Esophagus squamous epithelium (tissue), 4 donors: ENCODE results near the gene CDH13.

ENCODE experiments used
- POLR2A ChIP-seq, 4 donors: fragments of 450-650 bp; IDR thresholded peaks; one replicate each; pipeline ENCODE4 v1.6.1; 2017; ENCODE audit warnings: antibody characterized with exemption in 4 of 4, mild to moderate bottlenecking in 4 of 4, moderate library complexity in 3 of 4
- TF ChIP-seq, protein P1 (sequence below), 6 experiments: fragments of 450-650 bp in 4 of 6; fragments of 200-600 bp in 2 of 6; sonication (generic) in 2 of 6; IDR thresholded peaks; one replicate each; pipeline ENCODE4 v1.5.1; 2016 to 2019; ENCODE audit warnings: antibody characterized with exemption in 6 of 6, mild to moderate bottlenecking in 4 of 6, moderate library complexity in 4 of 6

DNA sequence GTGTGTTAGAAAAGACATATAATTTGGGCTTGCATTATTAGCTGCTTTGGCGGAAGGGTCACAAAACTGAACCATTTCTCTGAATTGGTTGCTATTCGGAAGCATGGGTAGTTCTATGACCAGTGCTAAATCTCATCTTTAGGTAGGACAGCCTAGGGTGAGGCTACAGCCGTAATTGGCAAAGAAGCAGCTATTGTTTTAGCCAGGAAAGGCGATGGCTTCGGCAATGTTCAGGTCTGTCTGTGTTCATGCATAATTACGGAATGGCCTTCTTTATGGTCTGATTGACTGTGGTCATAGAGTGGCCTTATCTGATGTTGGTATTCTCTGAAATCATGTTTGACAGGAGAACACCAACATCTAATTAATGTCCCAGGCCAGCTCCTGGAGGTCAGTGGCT lies 812.6 kb downstream of the CDH13 start:
- TF ChIP-seq, protein P1, sequence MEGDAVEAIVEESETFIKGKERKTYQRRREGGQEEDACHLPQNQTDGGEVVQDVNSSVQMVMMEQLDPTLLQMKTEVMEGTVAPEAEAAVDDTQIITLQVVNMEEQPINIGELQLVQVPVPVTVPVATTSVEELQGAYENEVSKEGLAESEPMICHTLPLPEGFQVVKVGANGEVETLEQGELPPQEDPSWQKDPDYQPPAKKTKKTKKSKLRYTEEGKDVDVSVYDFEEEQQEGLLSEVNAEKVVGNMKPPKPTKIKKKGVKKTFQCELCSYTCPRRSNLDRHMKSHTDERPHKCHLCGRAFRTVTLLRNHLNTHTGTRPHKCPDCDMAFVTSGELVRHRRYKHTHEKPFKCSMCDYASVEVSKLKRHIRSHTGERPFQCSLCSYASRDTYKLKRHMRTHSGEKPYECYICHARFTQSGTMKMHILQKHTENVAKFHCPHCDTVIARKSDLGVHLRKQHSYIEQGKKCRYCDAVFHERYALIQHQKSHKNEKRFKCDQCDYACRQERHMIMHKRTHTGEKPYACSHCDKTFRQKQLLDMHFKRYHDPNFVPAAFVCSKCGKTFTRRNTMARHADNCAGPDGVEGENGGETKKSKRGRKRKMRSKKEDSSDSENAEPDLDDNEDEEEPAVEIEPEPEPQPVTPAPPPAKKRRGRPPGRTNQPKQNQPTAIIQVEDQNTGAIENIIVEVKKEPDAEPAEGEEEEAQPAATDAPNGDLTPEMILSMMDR (IDR thresholded peaks at IDR 0.05), result no peak
- TF ChIP-seq POLR2A (IDR thresholded peaks at IDR 0.05), result no peak
